Measurements from ENCODE around the gene PACS2.

PACS2 gene
- 80.2 to 98.4 (median 95.6) reads per million in 3 donors for total RNA-seq

- peak; percentile 61 to 68 (median 64) for DNase-seq
- H3K27ac ChIP-seq (ENCODE audit: insufficient read depth, low read length, poor library complexity, severe bottlenecking): peak within 1 kb of the TSS; percentile 60
- H3K27me3 ChIP-seq (replicated peaks; ENCODE audit: control insufficient read depth, insufficient read depth, low read length, poor library complexity, severe bottlenecking): no peaks in the 10 kb centered on the region
- no peaks in the 10 kb centered on the region for H3K9me3 ChIP-seq (ENCODE audit: control insufficient read depth, low read length)
- peaks cover 13% of the 10 kb centered on the region for H3K4me1 ChIP-seq (ENCODE audit: control insufficient read depth, insufficient read depth, low read length, poor library complexity, severe bottlenecking)
- peak within 1 kb of the TSS; percentile 62 for H3K4me3 ChIP-seq (ENCODE audit: insufficient read depth, low read depth, low read length, poor library complexity, severe bottlenecking)
- no peaks in the 10 kb centered on the region for H3K36me3 ChIP-seq (ENCODE audit: control insufficient read depth, insufficient read depth, low read length)
These were observed at the start of gene PACS2 for GRCh38 chr14:105314287-105315200. TSS of gene PACS2 (plus strand) at chr14:105314748. CDS start at chr14:105314919, 171 bp downstream.

GRCh38 chr14:105267820-105268548 lies 46.6 kb upstream of the PACS2 start:
- Histone ChIP-seq H3K4me1 (ENCODE audit: control insufficient read depth, insufficient read depth, low read length, poor library complexity, severe bottlenecking) (no peaks in the 10 kb centered on the region), H3K4me3 (ENCODE audit: insufficient read depth, low read depth, low read length, poor library complexity, severe bottlenecking) (no peak overlapping the region), H3K36me3 (ENCODE audit: control insufficient read depth, insufficient read depth, low read length) (no peaks in the 10 kb centered on the region), H3K27me3 (replicated peaks; ENCODE audit: control insufficient read depth, insufficient read depth, low read length, poor library complexity, severe bottlenecking) (no peaks in the 10 kb centered on the region), H3K9me3 (ENCODE audit: control insufficient read depth, low read length) (no peaks in the 10 kb centered on the region), H3K27ac (ENCODE audit: insufficient read depth, low read length, poor library complexity, severe bottlenecking) (no peak overlapping the region)
- DNase-seq: no peak

- Histone ChIP-seq H3K4me1 (ENCODE audit: control insufficient read depth, insufficient read depth, low read length, poor library complexity, severe bottlenecking) (no peaks in the 10 kb centered on the region), H3K4me3 (ENCODE audit: insufficient read depth, low read depth, low read length, poor library complexity, severe bottlenecking) (no peak overlapping the region), H3K36me3 (ENCODE audit: control insufficient read depth, insufficient read depth, low read length) (no peaks in the 10 kb centered on the region), H3K27me3 (replicated peaks; ENCODE audit: control insufficient read depth, insufficient read depth, low read length, poor library complexity, severe bottlenecking) (no peaks in the 10 kb centered on the region), H3K9me3 (ENCODE audit: control insufficient read depth, low read length) (no peaks in the 10 kb centered on the region), H3K27ac (ENCODE audit: insufficient read depth, low read length, poor library complexity, severe bottlenecking) (no peak overlapping the region)
- no peak for DNase-seq
These were observed 45.7 kb upstream of the PACS2 start for GRCh38 chr14:105268736-105269354.

- H3K4me3 ChIP-seq (ENCODE audit: insufficient read depth, low read depth, low read length, poor library complexity, severe bottlenecking): no peak overlapping the region
- no peak for DNase-seq
- H3K4me1 ChIP-seq (ENCODE audit: control insufficient read depth, insufficient read depth, low read length, poor library complexity, severe bottlenecking): no peaks in the 10 kb centered on the region
- no peak overlapping the region for H3K27ac ChIP-seq (ENCODE audit: insufficient read depth, low read length, poor library complexity, severe bottlenecking)
- no peaks in the 10 kb centered on the region for H3K36me3 ChIP-seq (ENCODE audit: control insufficient read depth, insufficient read depth, low read length)
- H3K27me3 ChIP-seq (replicated peaks; ENCODE audit: control insufficient read depth, insufficient read depth, low read length, poor library complexity, severe bottlenecking): no peaks in the 10 kb centered on the region
- no peaks in the 10 kb centered on the region for H3K9me3 ChIP-seq (ENCODE audit: control insufficient read depth, low read length)
These were observed 45.1 kb upstream of the PACS2 start for GRCh38 chr14:105269405-105269804.

GRCh38 chr14:105271224-105271890 lies 43.2 kb upstream of the PACS2 start:
- Histone ChIP-seq H3K27ac (ENCODE audit: insufficient read depth, low read length, poor library complexity, severe bottlenecking) (no peak overlapping the region), H3K4me1 (ENCODE audit: control insufficient read depth, insufficient read depth, low read length, poor library complexity, severe bottlenecking) (no peaks in the 10 kb centered on the region), H3K36me3 (ENCODE audit: control insufficient read depth, insufficient read depth, low read length) (no peaks in the 10 kb centered on the region), H3K27me3 (replicated peaks; ENCODE audit: control insufficient read depth, insufficient read depth, low read length, poor library complexity, severe bottlenecking) (no peaks in the 10 kb centered on the region), H3K9me3 (ENCODE audit: control insufficient read depth, low read length) (no peaks in the 10 kb centered on the region), H3K4me3 (ENCODE audit: insufficient read depth, low read depth, low read length, poor library complexity, severe bottlenecking) (no peak overlapping the region)
- no peak for DNase-seq

GRCh38 chr14:105272623-105273022 lies 41.9 kb upstream of the PACS2 start:
- Histone ChIP-seq H3K4me3 (ENCODE audit: insufficient read depth, low read depth, low read length, poor library complexity, severe bottlenecking) (no peak overlapping the region), H3K27me3 (replicated peaks; ENCODE audit: control insufficient read depth, insufficient read depth, low read length, poor library complexity, severe bottlenecking) (no peaks in the 10 kb centered on the region), H3K4me1 (ENCODE audit: control insufficient read depth, insufficient read depth, low read length, poor library complexity, severe bottlenecking) (no peaks in the 10 kb centered on the region), H3K27ac (ENCODE audit: insufficient read depth, low read length, poor library complexity, severe bottlenecking) (no peak overlapping the region), H3K36me3 (ENCODE audit: control insufficient read depth, insufficient read depth, low read length) (no peaks in the 10 kb centered on the region), H3K9me3 (ENCODE audit: control insufficient read depth, low read length) (no peaks in the 10 kb centered on the region)
- no peak for DNase-seq

- DNase-seq: no peak
- Histone ChIP-seq H3K9me3 (ENCODE audit: control insufficient read depth, low read length) (no peaks in the 10 kb centered on the region), H3K27me3 (replicated peaks; ENCODE audit: control insufficient read depth, insufficient read depth, low read length, poor library complexity, severe bottlenecking) (no peaks in the 10 kb centered on the region), H3K4me1 (ENCODE audit: control insufficient read depth, insufficient read depth, low read length, poor library complexity, severe bottlenecking) (no peaks in the 10 kb centered on the region), H3K27ac (ENCODE audit: insufficient read depth, low read length, poor library complexity, severe bottlenecking) (no peak overlapping the region), H3K36me3 (ENCODE audit: control insufficient read depth, insufficient read depth, low read length) (no peaks in the 10 kb centered on the region), H3K4me3 (ENCODE audit: insufficient read depth, low read depth, low read length, poor library complexity, severe bottlenecking) (no peak overlapping the region)
These were observed 41.5 kb upstream of the PACS2 start for GRCh38 chr14:105273062-105273461.

GRCh38 chr14:105274637-105275036 lies 39.9 kb upstream of the PACS2 start:
- H3K9me3 ChIP-seq (ENCODE audit: control insufficient read depth, low read length): no peaks in the 10 kb centered on the region
- H3K4me1 ChIP-seq (ENCODE audit: control insufficient read depth, insufficient read depth, low read length, poor library complexity, severe bottlenecking): no peaks in the 10 kb centered on the region
- no peak overlapping the region for H3K27ac ChIP-seq (ENCODE audit: insufficient read depth, low read length, poor library complexity, severe bottlenecking)
- H3K4me3 ChIP-seq (ENCODE audit: insufficient read depth, low read depth, low read length, poor library complexity, severe bottlenecking): no peak overlapping the region
- H3K27me3 ChIP-seq (replicated peaks; ENCODE audit: control insufficient read depth, insufficient read depth, low read length, poor library complexity, severe bottlenecking): no peaks in the 10 kb centered on the region
- H3K36me3 ChIP-seq (ENCODE audit: control insufficient read depth, insufficient read depth, low read length): no peaks in the 10 kb centered on the region
- no peak for DNase-seq

GRCh38 chr14:105275267-105275946 lies 39.1 kb upstream of the PACS2 start:
- DNase-seq: no peak
- H3K9me3 ChIP-seq (ENCODE audit: control insufficient read depth, low read length): no peaks in the 10 kb centered on the region
- no peak overlapping the region for H3K27ac ChIP-seq (ENCODE audit: insufficient read depth, low read length, poor library complexity, severe bottlenecking)
- H3K4me3 ChIP-seq (ENCODE audit: insufficient read depth, low read depth, low read length, poor library complexity, severe bottlenecking): no peak overlapping the region
- no peaks in the 10 kb centered on the region for H3K36me3 ChIP-seq (ENCODE audit: control insufficient read depth, insufficient read depth, low read length)
- H3K4me1 ChIP-seq (ENCODE audit: control insufficient read depth, insufficient read depth, low read length, poor library complexity, severe bottlenecking): no peaks in the 10 kb centered on the region
- no peaks in the 10 kb centered on the region for H3K27me3 ChIP-seq (replicated peaks; ENCODE audit: control insufficient read depth, insufficient read depth, low read length, poor library complexity, severe bottlenecking)
